Measurements from ENCODE around the gene SYTL2.

DNA sequence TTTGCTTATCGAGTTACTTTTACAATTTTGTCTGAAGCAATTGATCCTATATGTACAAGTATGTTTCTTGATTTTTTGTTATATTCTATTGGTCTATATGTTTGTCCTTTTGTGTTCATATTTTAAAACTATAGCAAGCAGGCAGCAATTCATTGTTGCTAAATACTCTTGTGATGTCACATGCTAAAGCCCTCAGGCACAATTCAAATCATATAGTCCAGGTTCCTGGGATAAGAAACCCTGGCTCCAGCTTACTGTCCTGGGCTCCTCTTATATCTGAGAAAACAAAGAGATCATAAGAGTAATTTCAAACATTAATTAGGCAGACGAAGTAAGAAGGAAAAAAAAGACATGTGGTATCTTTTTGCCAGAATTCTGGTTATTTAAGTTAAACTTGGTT is 37.6 kb upstream of the SYTL2 start:
- TF ChIP-seq CTCF (IDR thresholded peaks at IDR 0.05; ENCODE audit: low read length) = no peak
- TF ChIP-seq EZH2 (IDR thresholded peaks at IDR 0.05; ENCODE audit: borderline replicate concordance, low read length) = no peak

All from OCI-LY1 (cell line).